ENCODE measurements around the gene CCP110.
"Not testable (repeated sequence)": the region's sequence is repeated elsewhere in the genome, so short reads cannot be mapped to it uniquely, and the experiment has no call there.

Gene CCP110

GRCh38 chr16:19540241-19540970, 16.7 kb downstream of the CCP110 start:
- no peaks in the 10 kb centered on the region for H3K27me3 ChIP-seq (replicated peaks; ENCODE audit: control insufficient read depth, insufficient read depth, low read length)
- H3K36me3 ChIP-seq (ENCODE audit: control insufficient read depth, insufficient read depth, low read length) = peaks cover 6% of the 10 kb centered on the region
- TF ChIP-seq, protein P1, sequence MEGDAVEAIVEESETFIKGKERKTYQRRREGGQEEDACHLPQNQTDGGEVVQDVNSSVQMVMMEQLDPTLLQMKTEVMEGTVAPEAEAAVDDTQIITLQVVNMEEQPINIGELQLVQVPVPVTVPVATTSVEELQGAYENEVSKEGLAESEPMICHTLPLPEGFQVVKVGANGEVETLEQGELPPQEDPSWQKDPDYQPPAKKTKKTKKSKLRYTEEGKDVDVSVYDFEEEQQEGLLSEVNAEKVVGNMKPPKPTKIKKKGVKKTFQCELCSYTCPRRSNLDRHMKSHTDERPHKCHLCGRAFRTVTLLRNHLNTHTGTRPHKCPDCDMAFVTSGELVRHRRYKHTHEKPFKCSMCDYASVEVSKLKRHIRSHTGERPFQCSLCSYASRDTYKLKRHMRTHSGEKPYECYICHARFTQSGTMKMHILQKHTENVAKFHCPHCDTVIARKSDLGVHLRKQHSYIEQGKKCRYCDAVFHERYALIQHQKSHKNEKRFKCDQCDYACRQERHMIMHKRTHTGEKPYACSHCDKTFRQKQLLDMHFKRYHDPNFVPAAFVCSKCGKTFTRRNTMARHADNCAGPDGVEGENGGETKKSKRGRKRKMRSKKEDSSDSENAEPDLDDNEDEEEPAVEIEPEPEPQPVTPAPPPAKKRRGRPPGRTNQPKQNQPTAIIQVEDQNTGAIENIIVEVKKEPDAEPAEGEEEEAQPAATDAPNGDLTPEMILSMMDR (IDR thresholded peaks at IDR 0.05; ENCODE audit: insufficient read depth, low read length, poor library complexity, severe bottlenecking) = no peak

GRCh38 chr16:19542138-19542821, 18.5 kb downstream of the CCP110 start:
- Histone ChIP-seq H3K4me3 (replicated peaks; ENCODE audit: low read depth, low read length) (no peak overlapping the region), H3K27me3 (replicated peaks; ENCODE audit: control insufficient read depth, insufficient read depth, low read length) (no peaks in the 10 kb centered on the region), H3K36me3 (ENCODE audit: control insufficient read depth, insufficient read depth, low read length) (peaks cover 4% of the 10 kb centered on the region)
- DNase-seq (ENCODE audit: extremely low read depth, insufficient read length) = no peak
- TF ChIP-seq, protein P1 (IDR thresholded peaks at IDR 0.05; ENCODE audit: insufficient read depth, low read length, poor library complexity, severe bottlenecking) = no peak

More at GRCh38 chr16:19540241-19540970, 16.7 kb downstream of the CCP110 start:
- no peak overlapping the region for H3K4me3 ChIP-seq (replicated peaks; ENCODE audit: low read depth, low read length)
- no peak for DNase-seq (ENCODE audit: extremely low read depth, insufficient read length)

GRCh38 chr16:19543278-19543996, 19.7 kb downstream of the CCP110 start:
- not testable (repeated sequence) for H3K36me3 ChIP-seq (ENCODE audit: control insufficient read depth, insufficient read depth, low read length); H3K27me3 ChIP-seq (replicated peaks; ENCODE audit: control insufficient read depth, insufficient read depth, low read length); H3K4me3 ChIP-seq (replicated peaks; ENCODE audit: low read depth, low read length); DNase-seq (ENCODE audit: extremely low read depth, insufficient read length)

DNA sequence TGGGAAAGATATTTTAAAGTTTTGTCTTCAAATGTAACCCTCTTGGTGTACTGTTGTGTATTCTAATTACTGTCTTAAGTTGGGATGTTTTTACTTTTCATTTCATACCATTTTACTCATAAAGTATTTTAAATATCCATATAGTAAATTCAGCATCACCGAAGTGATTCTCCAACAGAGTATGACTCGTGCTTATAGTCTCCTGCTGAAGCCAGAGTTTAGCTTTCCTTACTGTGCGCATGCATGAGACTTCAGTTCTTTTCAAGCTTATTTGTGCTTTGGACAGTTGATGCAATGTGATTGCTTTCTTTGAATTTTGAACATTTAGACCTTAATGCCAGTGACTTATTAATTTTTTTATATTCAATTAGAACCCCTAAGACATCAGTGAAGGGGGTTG, 24.4 kb downstream of the CCP110 start:
- TF ChIP-seq, protein P1 (IDR thresholded peaks at IDR 0.05; ENCODE audit: insufficient read depth, low read length, poor library complexity, severe bottlenecking) = no peak
- no peak overlapping the region for H3K4me3 ChIP-seq (replicated peaks; ENCODE audit: low read depth, low read length)
- H3K27me3 ChIP-seq (replicated peaks; ENCODE audit: control insufficient read depth, insufficient read depth, low read length) = no peaks in the 10 kb centered on the region
- no peaks in the 10 kb centered on the region; the same call in none of the 2 replicates for H3K36me3 ChIP-seq (ENCODE audit: control insufficient read depth, insufficient read depth, low read length)
- DNase-seq (ENCODE audit: extremely low read depth, insufficient read length) = no peak

- no peaks in the 10 kb centered on the region for H3K27me3 ChIP-seq (replicated peaks; ENCODE audit: control insufficient read depth, insufficient read depth, low read length)
- DNase-seq (ENCODE audit: extremely low read depth, insufficient read length) = no peak
- no peaks in the 10 kb centered on the region; the same call in 1 of the 2 replicates for H3K36me3 ChIP-seq (ENCODE audit: control insufficient read depth, insufficient read depth, low read length)
- H3K4me3 ChIP-seq (replicated peaks; ENCODE audit: low read depth, low read length) = no peak overlapping the region
- TF ChIP-seq, protein P1 (IDR thresholded peaks at IDR 0.05; ENCODE audit: insufficient read depth, low read length, poor library complexity, severe bottlenecking) = no peak
Measured at GRCh38 chr16:19549673-19550072, 25.9 kb downstream of the CCP110 start.
